Measurements from ENCODE around the gene IL27RA.

- no peak for TF ChIP-seq CTCF (IDR thresholded peaks at IDR 0.05)
- TF ChIP-seq POLR2A (IDR thresholded peaks at IDR 0.05), result no peak
These were observed 39.5 kb upstream of the IL27RA start for GRCh38 chr19:13992025-13992424.

Measured in adrenal gland (tissue), 5 donors.